GM12875 (cell line): ENCODE results near the gene DNAJB5.

ENCODE experiments used
- H3K4me3 ChIP-seq: one replicate; pipeline ENCODE4 v1.5.1; 2011; ENCODE audit warnings: low read depth, low read length, control low read depth
- CTCF ChIP-seq: IDR thresholded peaks from 2 replicates; pipeline ENCODE4 v1.5.1; 2011; ENCODE audit warnings: low read depth, mild to moderate bottlenecking, control low read depth, inconsistent platforms, low read length, moderate library complexity, borderline replicate concordance; ENCODE audit not compliant: insufficient read depth

The DNAJB5 gene

DNA sequence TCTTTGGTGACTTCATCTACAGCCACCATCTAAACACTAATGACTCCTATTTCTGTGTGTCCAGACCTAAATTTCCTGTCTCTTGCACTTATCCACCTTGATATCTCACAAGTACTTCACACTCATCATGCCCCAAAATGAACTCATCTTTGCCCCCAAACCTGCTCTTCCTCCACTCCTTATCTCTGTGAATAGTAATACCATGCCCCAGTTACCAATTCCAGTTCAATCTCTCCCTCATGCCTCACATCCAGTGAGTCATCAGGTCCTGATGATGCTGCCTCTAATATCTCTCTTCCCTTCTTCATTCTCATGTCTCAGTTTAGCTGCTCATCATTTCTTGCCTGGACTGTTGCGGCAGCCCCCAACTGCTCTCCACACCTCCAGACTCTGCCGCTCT lies 14.9 kb upstream of the DNAJB5 start:
- no peak for TF ChIP-seq CTCF
- no peak overlapping the region for H3K4me3 ChIP-seq

GRCh38 chr9:34976441-34976840 lies 13.1 kb upstream of the DNAJB5 start:
- TF ChIP-seq CTCF = no peak

DNA sequence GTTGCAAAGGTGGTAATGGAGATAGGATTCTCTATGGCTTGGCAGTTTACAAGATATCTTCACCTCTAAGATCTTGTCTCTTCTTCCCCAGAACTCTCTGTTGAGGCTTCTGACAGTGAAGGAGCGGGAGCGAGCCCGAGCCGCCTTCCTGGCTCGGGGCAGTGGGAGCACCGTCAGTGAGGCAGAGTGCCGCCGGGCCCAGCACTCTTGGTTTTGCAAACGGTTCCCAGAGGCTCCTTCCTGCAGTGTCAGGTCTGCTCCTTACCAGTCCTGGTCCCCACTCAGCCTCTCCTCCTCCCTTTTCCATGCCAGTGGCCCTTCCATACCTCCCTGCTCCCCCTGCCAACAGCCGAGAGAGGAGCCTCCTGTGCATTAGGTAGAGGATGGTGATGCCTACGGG lies 12.6 kb upstream of the DNAJB5 start:
- no peak for TF ChIP-seq CTCF
- no peak overlapping the region for H3K4me3 ChIP-seq

More at GRCh38 chr9:34976441-34976840, 13.1 kb upstream of the DNAJB5 start:
- H3K4me3 ChIP-seq = no peak overlapping the region

DNA sequence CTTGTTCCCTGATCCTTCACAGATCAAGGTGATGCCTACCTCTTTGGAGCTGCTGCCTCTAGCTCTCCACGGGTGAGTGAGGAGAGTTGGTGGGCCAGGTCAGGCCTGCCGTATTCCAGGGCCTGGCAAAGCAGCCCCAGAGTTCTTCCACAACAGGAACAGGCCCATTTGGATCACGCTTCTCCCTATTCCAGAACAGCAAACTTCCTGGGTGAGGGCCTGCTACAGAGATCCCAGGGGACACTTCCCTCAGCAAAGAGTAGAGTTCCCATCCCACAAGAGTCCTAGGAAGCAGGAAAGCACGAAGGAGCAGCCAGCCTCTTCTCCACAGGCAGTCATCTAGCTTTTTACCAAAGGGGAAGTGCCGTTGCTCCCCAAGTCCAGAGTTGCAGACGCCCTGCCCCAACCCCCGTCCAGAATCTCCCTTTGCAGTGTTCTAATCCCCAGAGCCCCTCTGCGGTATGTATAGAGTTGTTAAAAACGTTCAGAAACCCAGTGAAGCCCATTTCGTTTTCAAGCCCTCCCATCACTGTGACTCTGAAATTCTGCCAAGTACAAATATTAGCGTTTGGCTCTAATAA lies 9.3 kb upstream of the DNAJB5 start:
- TF ChIP-seq CTCF = no peak

DNA sequence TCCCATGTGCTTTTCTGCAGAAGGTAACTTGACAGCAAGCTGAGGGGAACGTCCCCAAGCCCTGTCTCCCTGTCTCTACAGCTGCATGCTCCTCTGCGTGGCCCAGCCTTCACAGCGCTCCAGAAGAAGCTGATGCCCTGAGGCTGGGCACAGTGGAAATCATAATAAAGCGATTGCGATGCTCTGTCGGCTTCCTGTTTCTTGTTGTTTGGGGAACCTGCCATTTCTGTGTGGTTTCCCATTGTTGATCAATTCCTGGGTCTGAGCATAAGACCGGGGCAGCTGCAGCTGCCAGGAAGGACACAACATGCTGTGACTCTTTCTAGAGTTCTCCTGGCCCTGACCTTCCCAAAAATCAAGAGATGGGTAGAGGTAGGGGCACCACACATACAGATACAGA lies 7.2 kb upstream of the DNAJB5 start:
- TF ChIP-seq CTCF = no peak
- no peak overlapping the region for H3K4me3 ChIP-seq

More for the DNA sequence above, 9.3 kb upstream of the DNAJB5 start:
- no peak overlapping the region for H3K4me3 ChIP-seq

DNA sequence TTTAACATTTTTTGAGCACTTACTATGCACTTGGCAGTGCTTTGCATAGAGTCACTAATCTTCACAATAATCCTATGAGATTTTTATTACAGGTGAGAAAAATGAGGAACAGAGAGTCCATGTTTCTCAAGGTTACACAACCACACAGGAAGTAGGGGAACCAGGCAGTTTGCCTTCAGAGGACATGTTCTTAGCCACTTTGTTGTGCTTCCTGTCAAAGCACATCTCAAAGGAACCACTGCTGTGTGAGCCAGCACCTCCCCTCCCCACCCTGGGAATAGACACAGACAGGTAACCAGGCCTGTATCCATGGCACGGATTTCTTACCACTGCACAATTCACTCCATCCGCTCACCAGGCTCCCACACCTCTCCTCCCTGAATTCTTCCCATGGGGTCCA lies 6.3 kb upstream of the DNAJB5 start:
- TF ChIP-seq CTCF = no peak
- H3K4me3 ChIP-seq = no peak overlapping the region

- no peak overlapping the region for H3K4me3 ChIP-seq
- no peak for TF ChIP-seq CTCF
Measured at GRCh38 chr9:34984049-34984448, 5.5 kb upstream of the DNAJB5 start.
